ENCODE measurements around the gene PCGF2.

Gene PCGF2

GRCh38 chr17:38783227-38783626 is 35.1 kb upstream of the PCGF2 start:
- no peak overlapping the region for H3K27ac ChIP-seq (ENCODE audit: low read length)

GRCh38 chr17:38779965-38780752 is 32.0 kb upstream of the PCGF2 start:
- Histone ChIP-seq H3K36me3 (ENCODE audit: control insufficient read depth in 2 of 2, insufficient read depth in 2 of 2, low read length in 2 of 2) (peaks cover 80 to 82% of the 10 kb centered on the region in 2 donors), H3K9ac (ENCODE audit: low read length in 2 of 2) (no peak overlapping the region), H3K4me3 (ENCODE audit: low read length in 2 of 2) (no peak overlapping the region), H3K27me3 (ENCODE audit: control insufficient read depth in 1 of 2, insufficient read depth in 2 of 2, low read length in 2 of 2) (no peaks in the 10 kb centered on the region), H3K27ac (ENCODE audit: low read length) (no peak overlapping the region), H3K9me3 (ENCODE audit: control insufficient read depth in 2 of 2, low read length in 2 of 2) (no peaks in the 10 kb centered on the region), H3K4me1 (ENCODE audit: control insufficient read depth, insufficient read depth, low read length) (peaks cover 2% of the 10 kb centered on the region)

More at GRCh38 chr17:38783227-38783626, 35.1 kb upstream of the PCGF2 start:
- Histone ChIP-seq H3K9ac (ENCODE audit: low read length in 2 of 2) (no peak overlapping the region), H3K4me3 (ENCODE audit: low read length in 2 of 2) (no peak overlapping the region), H3K36me3 (ENCODE audit: control insufficient read depth in 2 of 2, insufficient read depth in 2 of 2, low read length in 2 of 2) (peaks cover 67 to 72% of the 10 kb centered on the region in 2 donors), H3K9me3 (ENCODE audit: control insufficient read depth in 2 of 2, low read length in 2 of 2) (no peaks in the 10 kb centered on the region), H3K4me1 (ENCODE audit: control insufficient read depth, insufficient read depth, low read length) (peaks cover 2% of the 10 kb centered on the region), H3K27me3 (ENCODE audit: control insufficient read depth in 1 of 2, insufficient read depth in 2 of 2, low read length in 2 of 2) (no peaks in the 10 kb centered on the region)

GRCh38 chr17:38777641-38778250 is 29.6 kb upstream of the PCGF2 start:
- H3K27me3 ChIP-seq (ENCODE audit: control insufficient read depth in 1 of 2, insufficient read depth in 2 of 2, low read length in 2 of 2) = no peaks in the 10 kb centered on the region
- H3K9ac ChIP-seq (ENCODE audit: low read length in 2 of 2) = no peak overlapping the region
- H3K4me3 ChIP-seq (ENCODE audit: low read length in 2 of 2) = no peak overlapping the region
- peaks cover 80 to 82% of the 10 kb centered on the region in 2 donors for H3K36me3 ChIP-seq (ENCODE audit: control insufficient read depth in 2 of 2, insufficient read depth in 2 of 2, low read length in 2 of 2)
- H3K9me3 ChIP-seq (ENCODE audit: control insufficient read depth in 2 of 2, low read length in 2 of 2) = no peaks in the 10 kb centered on the region
- H3K4me1 ChIP-seq (ENCODE audit: control insufficient read depth, insufficient read depth, low read length) = peaks cover 2% of the 10 kb centered on the region
- H3K27ac ChIP-seq (ENCODE audit: low read length) = no peak overlapping the region

GRCh38 chr17:38773258-38773657 is 25.1 kb upstream of the PCGF2 start:
- Histone ChIP-seq H3K4me3 (ENCODE audit: low read length in 2 of 2) (no peak overlapping the region), H3K9ac (ENCODE audit: low read length in 2 of 2) (no peak overlapping the region), H3K36me3 (ENCODE audit: control insufficient read depth in 2 of 2, insufficient read depth in 2 of 2, low read length in 2 of 2) (peaks cover 71 to 75% of the 10 kb centered on the region in 2 donors), H3K4me1 (ENCODE audit: control insufficient read depth, insufficient read depth, low read length) (no peaks in the 10 kb centered on the region), H3K27ac (ENCODE audit: low read length) (no peak overlapping the region), H3K9me3 (ENCODE audit: control insufficient read depth in 2 of 2, low read length in 2 of 2) (no peaks in the 10 kb centered on the region), H3K27me3 (ENCODE audit: control insufficient read depth in 1 of 2, insufficient read depth in 2 of 2, low read length in 2 of 2) (no peaks in the 10 kb centered on the region)

- Histone ChIP-seq H3K27me3 (ENCODE audit: control insufficient read depth in 1 of 2, insufficient read depth in 2 of 2, low read length in 2 of 2) (no peaks in the 10 kb centered on the region), H3K4me1 (ENCODE audit: control insufficient read depth, insufficient read depth, low read length) (no peaks in the 10 kb centered on the region), H3K27ac (ENCODE audit: low read length) (no peak overlapping the region), H3K4me3 (ENCODE audit: low read length in 2 of 2) (no peak overlapping the region), H3K36me3 (ENCODE audit: control insufficient read depth in 2 of 2, insufficient read depth in 2 of 2, low read length in 2 of 2) (peaks cover 67 to 74% of the 10 kb centered on the region in 2 donors), H3K9me3 (ENCODE audit: control insufficient read depth in 2 of 2, low read length in 2 of 2) (no peaks in the 10 kb centered on the region), H3K9ac (ENCODE audit: low read length in 2 of 2) (no peak overlapping the region)
These were observed 20.3 kb upstream of the PCGF2 start for GRCh38 chr17:38768417-38768816.

GRCh38 chr17:38766341-38766740 is 18.2 kb upstream of the PCGF2 start:
- Histone ChIP-seq H3K27me3 (ENCODE audit: control insufficient read depth in 1 of 2, insufficient read depth in 2 of 2, low read length in 2 of 2) (no peaks in the 10 kb centered on the region), H3K4me1 (ENCODE audit: control insufficient read depth, insufficient read depth, low read length) (no peaks in the 10 kb centered on the region), H3K27ac (ENCODE audit: low read length) (no peak overlapping the region), H3K4me3 (ENCODE audit: low read length in 2 of 2) (no peak overlapping the region), H3K9me3 (ENCODE audit: control insufficient read depth in 2 of 2, low read length in 2 of 2) (no peaks in the 10 kb centered on the region), H3K36me3 (ENCODE audit: control insufficient read depth in 2 of 2, insufficient read depth in 2 of 2, low read length in 2 of 2) (peaks cover 68 to 71% of the 10 kb centered on the region in 2 donors), H3K9ac (ENCODE audit: low read length in 2 of 2) (no peak overlapping the region)

- Histone ChIP-seq H3K4me1 (ENCODE audit: control insufficient read depth, insufficient read depth, low read length) (no peaks in the 10 kb centered on the region), H3K9ac (ENCODE audit: low read length in 2 of 2) (peak overlapping the region in 1 of 2 donors; percentile 13), H3K4me3 (ENCODE audit: low read length in 2 of 2) (no peak overlapping the region), H3K9me3 (ENCODE audit: control insufficient read depth in 2 of 2, low read length in 2 of 2) (no peaks in the 10 kb centered on the region), H3K27me3 (ENCODE audit: control insufficient read depth in 1 of 2, insufficient read depth in 2 of 2, low read length in 2 of 2) (no peaks in the 10 kb centered on the region), H3K36me3 (ENCODE audit: control insufficient read depth in 2 of 2, insufficient read depth in 2 of 2, low read length in 2 of 2) (peaks cover 50% of the 10 kb centered on the region in 2 donors), H3K27ac (ENCODE audit: low read length) (no peak overlapping the region)
These were observed 14.1 kb upstream of the PCGF2 start for GRCh38 chr17:38762231-38762630.

GRCh38 chr17:38761612-38762011 is 13.5 kb upstream of the PCGF2 start:
- no peaks in the 10 kb centered on the region for H3K9me3 ChIP-seq (ENCODE audit: control insufficient read depth in 2 of 2, low read length in 2 of 2)
- H3K36me3 ChIP-seq (ENCODE audit: control insufficient read depth in 2 of 2, insufficient read depth in 2 of 2, low read length in 2 of 2) = peaks cover 46 to 48% of the 10 kb centered on the region in 2 donors
- no peak overlapping the region for H3K27ac ChIP-seq (ENCODE audit: low read length)

GRCh38 chr17:38753071-38753506 is 5.0 kb upstream of the PCGF2 start:
- Histone ChIP-seq H3K27ac (ENCODE audit: low read length) (peak overlapping the region; percentile 85), H3K4me1 (ENCODE audit: control insufficient read depth, insufficient read depth, low read length) (peaks cover 40% of the 10 kb centered on the region), H3K27me3 (ENCODE audit: control insufficient read depth in 1 of 2, insufficient read depth in 2 of 2, low read length in 2 of 2) (peaks cover 3 to 10% of the 10 kb centered on the region in 2 donors), H3K36me3 (ENCODE audit: control insufficient read depth in 2 of 2, insufficient read depth in 2 of 2, low read length in 2 of 2) (peaks cover 8 to 9% of the 10 kb centered on the region in 2 donors), H3K9me3 (ENCODE audit: control insufficient read depth in 2 of 2, low read length in 2 of 2) (no peaks in the 10 kb centered on the region), H3K4me3 (ENCODE audit: low read length in 2 of 2) (peak overlapping the region; percentile 89 to 99), H3K9ac (ENCODE audit: low read length in 2 of 2) (peak overlapping the region; percentile 94 to 97)

More at GRCh38 chr17:38761612-38762011, 13.5 kb upstream of the PCGF2 start:
- Histone ChIP-seq H3K9ac (ENCODE audit: low read length in 2 of 2) (no peak overlapping the region), H3K4me1 (ENCODE audit: control insufficient read depth, insufficient read depth, low read length) (no peaks in the 10 kb centered on the region), H3K4me3 (ENCODE audit: low read length in 2 of 2) (no peak overlapping the region), H3K27me3 (ENCODE audit: control insufficient read depth in 1 of 2, insufficient read depth in 2 of 2, low read length in 2 of 2) (no peaks in the 10 kb centered on the region)

GRCh38 chr17:38752308-38753070 is 4.4 kb upstream of the PCGF2 start, which contains the start of gene PSMB3:
Gene PSMB3, plus strand, starts transcription at chr17:38752741. Its CDS starts 86 bp downstream, at chr17:38752827.
- H3K9ac ChIP-seq (ENCODE audit: low read length in 2 of 2) = peak within 1 kb of the TSS; percentile 94 to 97
- peaks cover 7 to 8% of the 10 kb centered on the region in 2 donors for H3K36me3 ChIP-seq (ENCODE audit: control insufficient read depth in 2 of 2, insufficient read depth in 2 of 2, low read length in 2 of 2)
- H3K27ac ChIP-seq (ENCODE audit: low read length) = peak within 1 kb of the TSS; percentile 85
- H3K4me3 ChIP-seq (ENCODE audit: low read length in 2 of 2) = peak within 1 kb of the TSS; percentile 89 to 99
- H3K9me3 ChIP-seq (ENCODE audit: control insufficient read depth in 2 of 2, low read length in 2 of 2) = no peaks in the 10 kb centered on the region
- H3K27me3 ChIP-seq (ENCODE audit: control insufficient read depth in 1 of 2, insufficient read depth in 2 of 2, low read length in 2 of 2) = peaks cover 3 to 10% of the 10 kb centered on the region in 2 donors
- H3K4me1 ChIP-seq (ENCODE audit: control insufficient read depth, insufficient read depth, low read length) = peaks cover 44% of the 10 kb centered on the region
